Measurements from ENCODE around the gene P2RY2.
"Not testable (repeated sequence)": the region's sequence is repeated elsewhere in the genome, so short reads cannot be mapped to it uniquely, and the experiment has no call there.

Gene P2RY2

GRCh38 chr11:73188301-73188700, 29.8 kb upstream of the P2RY2 start:
- DNase-seq (ENCODE audit: low read depth in 3 of 3): no peak

- no peak for DNase-seq (ENCODE audit: low read depth in 3 of 3)
Observed at GRCh38 chr11:73189315-73189714, 28.8 kb upstream of the P2RY2 start.

GRCh38 chr11:73189723-73190556, 28.1 kb upstream of the P2RY2 start:
- no peak for DNase-seq (ENCODE audit: low read depth in 3 of 3)

- no peak for DNase-seq (ENCODE audit: low read depth in 3 of 3)
Observed at GRCh38 chr11:73190557-73190885, 27.6 kb upstream of the P2RY2 start.

GRCh38 chr11:73191151-73191550, 26.9 kb upstream of the P2RY2 start:
- DNase-seq (ENCODE audit: low read depth in 3 of 3): no peak

GRCh38 chr11:73192272-73192671, 25.8 kb upstream of the P2RY2 start:
- no peak for DNase-seq (ENCODE audit: low read depth in 3 of 3)

GRCh38 chr11:73193251-73194033, 24.6 kb upstream of the P2RY2 start:
- no peak for DNase-seq (ENCODE audit: low read depth in 3 of 3)

- no peak for DNase-seq (ENCODE audit: low read depth in 3 of 3)
Observed at GRCh38 chr11:73194034-73194507, 24.0 kb upstream of the P2RY2 start.

- DNase-seq (ENCODE audit: low read depth in 3 of 3): no peak
Observed at GRCh38 chr11:73194593-73194992, 23.5 kb upstream of the P2RY2 start.

- DNase-seq (ENCODE audit: low read depth in 3 of 3): no peak
Observed at GRCh38 chr11:73195191-73196007, 22.7 kb upstream of the P2RY2 start.

GRCh38 chr11:73196576-73196975, 21.5 kb upstream of the P2RY2 start:
- no peak for DNase-seq (ENCODE audit: low read depth in 3 of 3)

- DNase-seq (ENCODE audit: low read depth in 3 of 3): no peak
Observed at GRCh38 chr11:73197348-73197747, 20.7 kb upstream of the P2RY2 start.

- not testable (repeated sequence) for DNase-seq (ENCODE audit: low read depth in 3 of 3)
Observed at GRCh38 chr11:73197787-73198186, 20.3 kb upstream of the P2RY2 start.

- DNase-seq (ENCODE audit: low read depth in 3 of 3): no peak
Observed at GRCh38 chr11:73198677-73199076, 19.4 kb upstream of the P2RY2 start.

- DNase-seq (ENCODE audit: low read depth in 3 of 3): no peak
Observed at GRCh38 chr11:73199446-73199845, 18.6 kb upstream of the P2RY2 start.

- no peak for DNase-seq (ENCODE audit: low read depth in 3 of 3)
Observed at GRCh38 chr11:73200256-73200655, 17.8 kb upstream of the P2RY2 start.

- DNase-seq (ENCODE audit: low read depth in 3 of 3): no peak
Observed at GRCh38 chr11:73201249-73201648, 16.8 kb upstream of the P2RY2 start.

- no peak for DNase-seq (ENCODE audit: low read depth in 3 of 3)
Observed at GRCh38 chr11:73201888-73202780, 15.9 kb upstream of the P2RY2 start.

GRCh38 chr11:73203322-73203721, 14.8 kb upstream of the P2RY2 start:
- DNase-seq (ENCODE audit: low read depth in 3 of 3): no peak

GRCh38 chr11:73203790-73204189, 14.3 kb upstream of the P2RY2 start:
- no peak for DNase-seq (ENCODE audit: low read depth in 3 of 3)

- DNase-seq (ENCODE audit: low read depth in 3 of 3): no peak
Observed at GRCh38 chr11:73204711-73205121, 13.4 kb upstream of the P2RY2 start.
